Renal cortical epithelial cell (primary cell): ENCODE results near the gene ADORA2A. TPM values are rescaled to one million over a fixed set of nuclear protein-coding genes. Genes with fewer than 3 reads are reported as not detected.

Experiments
- DNase-seq: peaks from one replicate; pipeline ENCODE4 v3.0.0-alpha.2; 2011; ENCODE audit warnings: low read depth
- total RNA-seq: library from RNA; depleted of rRNA; stranded (reverse); fragments of >200 nt; gene quantifications from 2 replicates; pipeline ENCODE4 v1.2.3, GENCODE V29; 2014

Gene ADORA2A
- 0.17 and 0.80 TPM in 2 replicates for total RNA-seq

DNA sequence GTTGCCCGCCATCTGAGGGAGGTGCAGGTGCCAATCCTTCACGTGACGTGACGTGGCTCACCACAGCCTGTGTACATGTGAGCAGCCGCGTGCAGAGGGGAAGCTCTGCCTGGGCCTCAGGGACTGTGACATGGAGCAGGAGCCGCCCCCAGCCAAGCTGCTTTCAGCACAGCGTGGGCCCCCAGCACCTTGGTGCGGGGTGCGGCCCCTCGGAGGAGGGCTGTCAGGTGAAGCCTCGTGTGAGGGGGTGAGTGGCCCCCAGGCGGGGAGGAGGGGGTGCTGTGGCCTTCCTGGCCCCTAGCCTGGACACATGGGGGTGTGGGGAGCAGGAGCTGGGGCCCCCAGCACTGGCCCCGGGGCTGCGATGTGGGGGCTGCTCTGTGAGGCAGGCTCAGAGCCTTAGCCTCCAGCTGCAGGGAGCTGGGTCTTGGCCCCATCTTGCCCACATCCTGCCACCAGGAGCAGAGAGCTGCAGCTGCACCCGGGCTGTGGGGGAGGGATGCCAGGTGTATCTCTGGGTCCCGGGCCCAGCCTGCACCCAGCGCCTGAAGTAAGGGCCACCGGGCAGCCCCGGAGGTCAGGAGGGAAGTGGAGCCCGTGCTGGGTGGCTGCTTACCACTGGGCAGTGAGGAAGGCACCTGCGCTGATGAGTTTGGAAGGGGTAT, at the start of gene ADORA2A:
Gene ADORA2A, plus strand, starts transcription at position 100 of the 665 bp plus-strand sequence. CDS start 5,806 bp downstream, outside the sequence.
- DNase-seq: no peak

DNA sequence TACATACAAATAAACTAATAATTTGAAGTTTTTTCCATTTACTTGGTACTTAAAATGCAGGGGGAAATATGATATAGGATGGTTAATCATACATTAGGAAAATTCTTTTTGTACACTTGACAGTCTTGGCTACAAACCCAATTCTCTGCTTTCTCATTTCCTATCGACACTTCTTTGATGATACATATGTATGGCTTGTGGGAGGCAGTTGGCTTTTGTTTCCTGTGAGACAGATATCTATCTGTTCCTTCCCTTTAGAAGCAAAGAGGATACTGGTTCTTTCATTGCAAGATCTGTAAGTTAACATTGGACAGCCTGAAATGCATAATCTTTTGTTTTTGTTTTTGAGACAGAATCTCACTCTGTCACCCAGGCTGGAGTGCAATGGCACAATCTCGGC, 47.9 kb upstream of the ADORA2A start:
- no peak for DNase-seq

DNA sequence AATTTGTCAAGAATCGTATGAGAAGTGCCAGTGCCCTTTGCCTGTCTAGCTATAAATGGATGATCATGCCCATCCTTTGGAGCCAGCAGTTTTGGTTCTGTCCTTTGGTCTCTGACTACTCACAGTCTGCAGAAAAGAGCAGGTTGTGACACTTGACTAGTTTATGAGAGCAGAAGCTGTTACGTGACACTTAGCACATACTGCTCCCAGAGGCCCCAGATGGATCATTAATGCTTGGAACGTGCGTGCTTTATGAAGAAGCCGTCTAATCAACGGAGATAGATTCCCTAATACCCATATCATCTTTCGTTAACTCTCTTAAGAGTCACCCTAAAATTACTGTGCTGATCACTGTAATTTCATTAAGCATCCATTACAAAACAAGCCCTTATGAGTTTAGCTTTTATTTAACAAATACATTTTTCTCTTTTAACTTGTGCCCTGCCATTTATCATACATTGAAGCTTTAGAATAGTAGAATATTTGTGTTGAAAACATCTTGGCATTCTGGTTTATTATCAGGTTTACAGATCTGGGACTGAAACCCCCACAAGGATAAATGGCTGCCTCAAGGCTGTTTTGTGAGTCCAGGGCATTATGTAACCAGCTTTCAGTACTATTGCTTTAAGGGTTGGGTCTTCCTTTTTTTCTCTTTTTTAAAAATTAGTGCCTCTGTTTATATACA, 47.0 kb upstream of the ADORA2A start:
- no peak for DNase-seq

DNA sequence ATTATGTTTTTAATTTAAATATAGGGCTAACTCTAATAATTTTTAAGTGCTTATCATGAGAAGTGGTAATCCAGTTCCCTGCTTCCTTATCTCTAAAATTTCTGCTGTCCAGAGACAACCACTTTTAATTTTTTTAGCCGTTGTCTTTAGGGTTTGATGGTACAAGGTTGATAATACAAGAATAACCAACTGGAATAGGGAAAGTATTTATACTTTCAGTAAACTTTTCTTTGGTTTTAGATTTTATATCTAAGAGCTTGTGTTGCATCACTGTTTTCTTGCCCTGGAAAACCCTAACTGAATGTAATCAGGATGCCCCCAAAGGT, 46.5 kb upstream of the ADORA2A start:
- no peak for DNase-seq

DNA sequence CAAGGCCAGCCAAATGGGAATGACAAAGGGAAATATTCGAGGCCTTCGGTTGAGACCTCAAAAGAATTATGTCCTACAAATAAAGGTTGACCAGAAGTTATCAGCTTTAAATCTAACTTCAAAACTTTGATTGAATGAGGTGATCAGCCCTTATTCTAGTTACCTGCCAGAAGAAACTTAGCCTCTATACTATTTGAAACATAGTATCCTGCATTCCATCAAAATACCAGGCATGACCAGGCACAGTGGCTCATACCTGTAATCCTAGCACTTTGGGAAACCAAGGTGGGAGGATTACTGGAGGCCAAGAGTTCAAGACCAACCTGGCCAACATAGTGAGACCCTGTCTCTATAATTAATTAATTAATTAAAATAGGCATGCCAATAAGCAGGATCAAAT, 44.3 kb upstream of the ADORA2A start:
- DNase-seq: no peak

DNA sequence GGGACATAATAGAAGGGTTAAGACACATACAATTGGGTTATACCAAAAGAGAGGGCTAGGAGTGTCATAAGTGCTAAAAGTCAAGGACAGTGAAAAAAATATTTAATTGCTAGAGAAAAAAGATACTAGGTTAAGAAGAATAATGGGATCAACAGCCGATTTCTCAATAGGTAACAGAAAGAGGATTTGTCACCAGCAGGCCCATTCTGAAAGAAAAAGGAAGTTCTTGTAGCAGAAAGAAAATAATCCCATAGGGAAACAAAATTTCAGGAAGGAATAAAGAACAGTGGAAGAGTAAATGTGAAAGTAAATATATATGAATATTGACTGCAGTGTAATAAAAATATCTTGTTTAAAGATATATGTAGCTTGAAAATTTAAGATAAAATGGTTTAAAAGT, 43.3 kb upstream of the ADORA2A start:
- no peak for DNase-seq

DNA sequence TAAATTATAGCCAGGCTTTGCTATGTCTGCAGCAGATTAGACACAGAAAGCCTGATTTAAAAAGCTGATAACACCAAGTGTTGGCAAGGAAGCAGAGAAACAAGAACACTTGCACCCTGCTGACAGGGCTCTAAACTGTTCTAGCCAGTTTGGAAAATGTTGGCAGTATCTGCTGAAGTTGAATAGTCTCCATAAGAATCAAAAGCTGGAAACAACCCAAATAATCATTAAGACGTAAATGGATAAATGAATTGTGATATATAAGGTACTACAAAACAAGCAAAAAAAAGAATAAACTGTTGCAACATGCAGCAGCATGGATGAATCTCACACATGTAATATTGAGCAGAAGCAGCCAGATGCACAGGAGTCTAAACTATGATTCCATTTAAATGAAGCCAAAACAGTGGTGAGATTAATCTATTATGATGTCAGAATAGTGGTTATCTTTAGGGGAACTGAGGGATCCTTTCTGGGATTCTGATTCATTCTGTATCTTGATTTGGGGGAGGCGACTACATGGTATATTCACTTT, 40.4 kb upstream of the ADORA2A start:
- DNase-seq: no peak

DNA sequence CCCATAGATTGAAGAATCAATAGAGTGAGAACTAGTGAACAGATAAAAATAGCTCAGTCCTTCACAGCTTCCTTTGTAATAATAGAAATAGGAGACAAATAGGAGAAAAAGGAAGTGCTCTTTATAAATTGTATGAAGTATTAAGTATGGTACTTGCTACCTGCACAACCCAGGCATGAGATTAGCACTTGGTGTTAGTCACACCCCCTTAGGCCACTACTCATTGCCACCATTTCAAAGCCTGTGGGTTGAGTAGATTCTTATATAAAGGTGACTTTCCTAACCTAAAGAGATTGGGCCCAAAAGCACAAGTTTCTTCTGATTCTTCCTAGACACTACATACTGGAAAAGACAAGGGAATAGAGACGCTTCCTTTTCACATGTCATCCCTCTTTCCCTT, 37.7 kb upstream of the ADORA2A start:
- no peak for DNase-seq

DNA sequence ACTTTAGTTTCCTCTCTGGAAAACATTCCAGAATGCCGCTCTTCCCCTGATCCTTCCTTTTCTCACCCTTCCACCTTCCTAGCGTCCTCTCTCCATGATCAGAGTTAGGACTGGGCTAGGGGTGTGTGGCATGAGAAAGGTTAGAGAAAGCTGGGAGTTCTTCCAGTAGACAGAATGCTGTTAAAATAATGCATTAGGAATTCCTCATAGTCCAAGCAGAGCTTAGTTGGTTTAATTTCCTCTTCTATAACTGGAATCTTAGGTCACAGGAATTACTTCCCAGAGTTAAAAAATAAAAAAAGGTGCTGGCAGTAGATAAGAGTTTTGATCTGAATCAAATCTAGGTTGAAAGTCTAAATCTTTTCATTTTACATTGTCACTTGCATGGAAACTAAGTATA, 37.2 kb upstream of the ADORA2A start:
- DNase-seq: no peak

DNA sequence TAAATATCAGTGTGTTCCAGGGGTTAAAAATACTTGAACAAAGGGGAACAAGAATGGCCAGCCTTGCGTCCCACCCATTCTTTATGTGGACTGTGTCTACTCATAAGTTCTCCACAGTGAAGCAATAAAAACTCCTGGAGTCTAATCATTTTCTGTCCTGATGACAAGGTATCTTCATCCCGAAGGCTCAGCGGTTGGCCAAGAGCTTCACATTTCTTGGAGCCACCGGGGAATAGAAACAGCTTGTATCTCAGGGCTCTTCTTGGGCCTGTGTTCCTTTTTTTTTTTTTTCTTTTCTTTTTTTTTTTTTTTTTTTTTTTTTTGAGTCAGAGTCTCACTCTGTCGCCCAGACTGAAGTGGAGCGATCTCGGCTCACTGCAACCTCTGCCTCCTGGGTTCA, 36.8 kb upstream of the ADORA2A start:
- no peak for DNase-seq

DNA sequence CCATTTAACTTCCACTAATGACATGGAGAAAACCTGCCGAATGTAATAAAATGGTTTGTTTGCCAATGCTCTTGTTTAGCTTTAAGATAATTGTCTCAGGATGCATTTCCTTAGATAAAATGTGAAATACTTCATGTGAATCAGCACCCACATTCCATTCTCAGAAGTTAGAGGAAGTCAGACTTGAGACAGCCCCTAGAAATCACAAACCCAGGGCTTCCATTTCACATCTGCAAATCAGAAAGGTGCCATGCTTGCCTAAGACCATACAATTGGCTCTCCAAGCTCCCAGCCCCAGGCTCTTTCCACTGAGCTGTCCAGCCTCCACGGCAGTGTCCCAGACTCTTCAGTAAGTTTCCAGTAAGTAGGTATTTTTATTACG, 35.6 kb upstream of the ADORA2A start:
- peak; percentile 21 for DNase-seq

DNA sequence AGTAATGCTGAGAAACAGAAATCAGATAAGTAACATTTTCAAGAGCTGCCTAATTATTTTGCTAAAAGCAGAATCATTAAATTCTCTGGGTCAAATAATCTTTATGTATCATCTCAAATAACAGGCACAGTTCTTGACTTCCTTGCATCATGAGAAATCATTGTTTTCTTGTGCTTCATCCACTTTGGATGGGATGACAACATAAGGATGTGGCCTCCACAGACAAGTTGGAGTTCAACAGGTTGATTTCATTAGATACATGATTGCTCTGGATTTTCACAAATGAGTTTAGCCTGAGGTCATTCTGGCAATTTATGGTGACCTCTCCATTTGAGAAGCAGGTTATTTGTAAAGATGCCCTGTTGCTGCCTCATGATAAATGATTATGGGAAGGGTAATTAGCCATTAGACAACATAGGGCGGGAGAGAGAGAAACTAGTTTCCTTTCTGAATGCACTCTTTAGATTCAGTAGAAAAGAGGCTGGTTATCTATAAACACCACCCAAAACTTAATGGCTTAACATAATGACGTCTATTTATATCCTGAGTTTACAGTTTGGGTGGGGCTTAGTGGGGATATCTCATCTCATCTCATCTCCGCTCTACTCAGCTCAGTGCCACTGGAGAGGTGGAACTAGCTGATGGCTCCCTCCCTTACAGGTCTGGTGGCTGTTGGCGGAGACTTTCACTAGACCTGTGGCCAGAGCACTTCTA, 35.0 kb upstream of the ADORA2A start:
- no peak for DNase-seq

DNA sequence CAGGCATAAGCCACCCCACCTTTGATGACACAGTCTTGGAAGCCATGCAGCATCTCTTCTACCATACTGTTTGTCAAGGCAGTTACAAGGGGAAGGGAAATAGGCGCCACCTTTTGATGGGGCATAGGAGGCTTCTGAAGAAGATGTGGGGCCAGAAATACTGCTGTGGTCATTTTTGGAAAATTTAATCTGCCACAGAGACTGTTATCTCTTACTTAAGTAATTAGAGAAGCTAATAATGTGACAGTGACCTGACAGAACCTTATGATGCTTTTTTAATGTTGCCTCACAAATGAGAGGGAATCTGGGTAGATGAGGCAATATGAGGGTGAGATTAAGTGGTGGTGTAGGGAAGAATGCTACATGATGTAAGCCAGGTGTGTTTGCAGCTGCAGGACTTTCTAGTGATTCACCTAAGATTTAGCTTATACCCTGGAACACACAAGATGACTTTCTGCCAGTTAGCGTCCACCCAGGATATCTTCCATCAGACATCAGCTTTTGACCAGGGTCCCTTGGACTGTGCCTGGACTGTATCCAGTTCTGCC, 34.3 kb upstream of the ADORA2A start:
- DNase-seq: no peak

DNA sequence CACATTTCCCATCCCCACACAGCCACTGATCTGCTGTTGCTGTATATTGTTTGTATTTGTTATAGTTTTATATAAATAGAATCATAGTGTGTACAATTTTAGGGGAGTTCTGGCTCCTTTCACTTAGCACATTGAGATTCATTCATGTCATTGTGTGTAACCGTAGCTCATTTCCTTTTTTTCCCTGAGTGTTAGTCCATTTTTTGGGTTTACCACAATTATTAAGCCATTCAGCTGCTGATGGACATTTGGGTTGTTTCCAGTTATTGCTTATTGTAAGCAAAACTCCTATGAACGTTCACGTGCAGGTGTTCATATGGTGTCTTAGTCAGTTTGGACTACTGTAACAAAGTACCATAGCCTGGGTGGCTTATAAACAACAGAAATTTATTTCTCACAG, 33.6 kb upstream of the ADORA2A start:
- no peak for DNase-seq

DNA sequence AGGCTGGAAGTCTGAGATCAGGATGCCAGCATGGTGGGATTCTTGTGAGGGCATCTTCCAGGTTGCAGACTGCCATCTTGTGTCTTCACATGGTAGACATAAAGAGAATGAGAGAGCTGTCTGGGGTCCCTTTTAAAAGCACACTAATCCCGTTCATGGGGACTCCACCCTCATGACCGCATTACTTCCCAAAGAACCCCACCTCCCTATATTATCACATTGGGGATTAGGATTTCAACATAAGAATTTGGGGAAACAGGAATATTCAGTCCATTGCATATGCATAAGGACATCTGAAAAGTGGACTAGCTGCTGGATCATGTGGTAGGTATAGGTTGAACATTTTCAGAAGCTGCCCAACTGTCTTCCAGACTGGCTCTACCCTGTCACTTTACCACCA, 33.1 kb upstream of the ADORA2A start:
- no peak for DNase-seq

DNA sequence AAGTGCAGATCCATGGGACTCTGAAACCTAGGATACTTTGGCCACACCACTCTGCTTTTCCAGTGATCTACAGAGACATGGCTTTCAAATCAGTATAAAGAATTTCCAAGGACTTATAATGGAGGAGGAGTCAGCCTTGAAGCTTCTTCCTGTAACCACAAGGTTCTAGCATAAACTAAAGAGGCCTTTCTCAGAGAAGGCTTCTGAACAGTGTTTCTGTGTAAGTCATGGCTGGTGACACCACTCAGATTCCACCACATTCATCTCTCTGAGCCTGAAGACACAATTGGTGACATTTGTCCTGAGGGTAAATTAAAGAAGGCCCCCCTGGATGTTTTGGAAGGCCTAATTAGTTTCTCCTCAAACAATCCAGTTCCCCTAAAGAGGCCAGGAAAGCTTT, 29.0 kb upstream of the ADORA2A start:
- no peak for DNase-seq

DNA sequence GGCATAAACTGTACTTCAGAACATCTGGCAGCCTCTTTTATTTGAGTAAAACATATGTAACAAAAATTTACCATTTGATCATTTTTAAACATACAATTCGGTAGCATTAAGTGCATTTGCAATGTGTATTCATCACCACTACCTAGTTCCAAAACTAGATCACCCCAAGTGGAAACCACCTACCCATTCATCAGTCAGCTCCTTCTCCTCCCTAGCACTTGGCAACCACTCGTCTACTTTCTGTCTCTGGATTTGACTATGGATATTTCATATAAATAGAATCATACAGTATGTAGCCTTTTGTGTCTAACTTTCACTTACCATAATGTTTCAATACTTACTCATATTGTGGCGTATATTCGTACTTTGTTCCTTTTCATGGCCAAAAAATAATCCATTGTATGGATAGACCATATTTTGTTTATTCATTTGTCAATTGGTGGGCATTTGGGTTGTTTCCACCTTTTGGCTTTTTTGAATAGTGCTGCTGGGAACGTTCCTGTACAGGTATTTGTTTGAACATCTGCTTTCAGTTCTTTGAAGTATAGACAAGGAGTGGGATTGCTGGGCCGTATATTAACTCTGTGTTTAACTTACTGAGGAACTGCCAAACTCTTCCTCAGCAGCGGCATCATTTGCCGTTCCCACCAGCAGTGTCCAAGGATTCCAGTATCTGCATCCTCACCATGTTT, 27.2 kb upstream of the ADORA2A start:
- DNase-seq: no peak

DNA sequence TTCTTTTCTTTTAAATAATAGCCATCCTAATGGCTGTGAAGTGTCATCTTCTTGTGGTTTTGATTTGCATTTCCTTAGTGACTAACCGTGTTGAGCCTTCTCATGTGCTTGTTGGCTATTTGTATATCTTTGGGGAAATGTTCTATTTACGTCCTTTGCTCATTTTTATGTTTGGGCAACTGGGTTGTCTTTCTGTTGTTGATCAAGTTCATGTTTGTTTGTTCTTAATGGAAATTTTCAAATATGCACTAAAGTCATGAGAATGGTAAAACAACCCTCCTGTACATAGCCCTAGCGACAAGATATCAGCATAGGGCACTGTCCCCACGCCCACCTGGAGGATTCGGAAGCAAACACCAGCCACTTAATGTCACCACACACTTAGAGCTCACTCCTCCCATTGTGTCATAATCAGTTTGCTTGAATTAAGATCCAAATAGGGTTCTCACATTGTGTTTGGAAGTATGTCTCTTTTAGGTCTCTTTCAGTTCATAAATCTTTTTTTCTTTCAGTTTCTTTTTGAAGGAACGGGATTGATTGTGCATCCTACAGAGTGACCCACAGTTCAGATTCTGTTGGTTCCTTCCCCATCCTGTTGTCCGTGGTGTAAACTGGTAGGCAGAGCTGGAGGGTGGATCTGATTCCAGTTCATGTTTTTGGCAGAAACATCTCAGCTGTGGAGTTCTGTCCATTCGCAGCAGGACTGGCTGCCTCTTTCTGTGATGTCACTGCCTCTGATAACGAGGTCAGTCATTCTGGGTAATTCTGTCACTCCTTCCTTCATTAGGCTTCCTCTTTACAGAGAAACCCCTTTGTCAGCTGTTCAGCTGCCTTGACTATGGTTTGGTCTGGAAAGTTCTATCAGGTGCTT, 26.4 kb upstream of the ADORA2A start:
- no peak for DNase-seq

DNA sequence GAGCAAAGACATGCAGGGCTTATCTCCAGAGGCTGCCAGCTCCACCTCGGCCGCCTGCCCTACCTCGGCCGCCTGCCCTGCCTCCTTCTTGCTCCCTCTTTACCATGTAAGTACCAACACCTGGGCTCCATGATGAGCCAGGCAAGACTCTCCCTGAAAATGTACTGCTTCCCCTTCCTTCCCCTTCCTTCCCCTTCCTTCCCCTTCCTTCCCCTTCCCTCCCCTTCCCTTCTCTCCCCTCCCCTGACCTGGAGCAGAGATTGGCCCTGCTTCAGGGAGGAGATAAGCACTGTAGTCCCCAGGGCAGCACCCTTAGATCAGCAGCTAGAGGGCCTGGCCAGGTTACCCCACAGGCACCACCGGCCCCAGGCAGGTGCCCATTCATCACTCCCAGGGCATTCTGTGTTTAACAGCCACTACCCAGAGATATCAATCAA, 25.4 kb upstream of the ADORA2A start:
- no peak for DNase-seq

DNA sequence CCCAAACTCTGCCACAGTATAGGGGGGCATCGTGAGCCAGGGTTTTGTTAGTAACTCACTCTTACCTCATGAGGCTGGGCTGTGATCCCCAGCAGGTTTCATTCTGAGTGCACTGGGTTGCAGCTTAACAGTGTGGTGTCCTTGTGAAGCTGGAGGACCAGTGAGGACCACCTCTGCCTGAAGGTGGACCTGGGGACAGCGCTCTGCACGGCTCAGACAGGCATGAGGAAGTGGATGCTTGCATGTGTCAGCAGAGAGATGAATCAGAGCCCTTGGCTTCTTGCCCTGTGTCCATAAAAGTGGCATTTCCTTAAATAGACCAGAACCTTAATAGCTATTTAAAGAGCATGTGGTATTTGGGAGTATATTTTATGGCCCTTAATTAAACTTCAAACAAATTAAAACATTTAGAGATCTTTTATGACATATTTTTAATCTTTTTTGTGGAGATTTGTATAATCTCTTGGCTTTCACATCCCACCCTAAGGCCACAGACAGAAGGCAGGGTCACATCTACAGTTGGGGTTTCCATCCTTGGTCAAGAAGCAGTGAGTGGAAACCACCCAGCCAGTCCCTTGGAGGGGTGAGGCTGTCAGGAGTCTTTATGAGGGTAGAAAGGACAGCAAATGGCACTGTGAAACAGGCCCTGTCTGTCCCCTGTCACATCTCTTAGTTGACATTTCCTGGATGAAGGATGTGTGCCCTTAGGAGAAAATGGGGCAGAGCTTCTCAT, 24.8 kb upstream of the ADORA2A start:
- peak; percentile 98 for DNase-seq
